GM23338 (cell line): ENCODE results near the gene DNAJC22. TPM values are rescaled to one million over a fixed set of nuclear protein-coding genes. Genes with fewer than 3 reads are reported as not detected.

ENCODE experiments used
- ATAC-seq: fragments of 200-7000 bp; cut with Tn5 transposase; 3 replicates; pipeline ENCODE4 v1.9.1; 2020
- DNase-seq: peaks from one replicate; pipeline ENCODE4 v3.0.0-alpha.2; 2015; ENCODE audit warnings: low spot score
- H2AFZ ChIP-seq: fragments of 200-600 bp; sonication (generic); 2 replicates; pipeline ENCODE4 v1.8.0; 2016; ENCODE audit warnings: antibody characterized with exemption, mild to moderate bottlenecking, moderate library complexity
- H3F3A ChIP-seq: fragments of 200-600 bp; sonication (generic); replicated peaks from 2 replicates; pipeline ENCODE4 v1.8.0; 2017; ENCODE audit warnings: antibody characterized with exemption, mixed run types, low read depth
- H3K27ac ChIP-seq: fragments of 200-600 bp; sonication (generic); 2 replicates; pipeline ENCODE4 v1.6.1; 2016; ENCODE audit warnings: low read depth
- H3K27me3 ChIP-seq: fragments of 200-600 bp; sonication (generic); 2 replicates; pipeline ENCODE4 v1.8.0; 2016; ENCODE audit warnings: mild to moderate bottlenecking, mixed run types, moderate library complexity; ENCODE audit not compliant: insufficient read depth
- H3K36me3 ChIP-seq: fragments of 200-600 bp; sonication (generic); 2 replicates; pipeline ENCODE4 v1.8.0; 2016; ENCODE audit warnings: mild to moderate bottlenecking; ENCODE audit not compliant: insufficient read depth
- H3K4me1 ChIP-seq: fragments of 200-600 bp; sonication (generic); 2 replicates; pipeline ENCODE4 v1.8.0; 2016; ENCODE audit warnings: mild to moderate bottlenecking, moderate library complexity; ENCODE audit not compliant: insufficient read depth
- H3K4me2 ChIP-seq: fragments of 200-600 bp; sonication (generic); 2 replicates; pipeline ENCODE4 v1.7.1; 2017; ENCODE audit warnings: mixed run types
- H3K4me3 ChIP-seq: fragments of 200-600 bp; sonication (generic); 2 replicates; pipeline ENCODE4 v1.6.1; 2016; ENCODE audit warnings: mixed run types
- H3K79me2 ChIP-seq: fragments of 200-600 bp; sonication (generic); replicated peaks from 2 replicates; pipeline ENCODE4 v1.8.0; 2017; ENCODE audit warnings: mild to moderate bottlenecking; ENCODE audit not compliant: insufficient read depth
- H3K9me2 ChIP-seq: fragments of 200-600 bp; sonication (generic); 2 replicates; pipeline ENCODE4 v1.8.0; 2017; ENCODE audit not compliant: insufficient read depth
- H4K20me1 ChIP-seq: fragments of 200-600 bp; sonication (generic); replicated peaks from 2 replicates; pipeline ENCODE4 v1.8.0; 2017; ENCODE audit warnings: mild to moderate bottlenecking; ENCODE audit not compliant: insufficient read depth
- H3K27ac Mint-ChIP-seq: 2 replicates; pipeline ENCODE4 v1.8.0; 2020; ENCODE audit warnings: inconsistent platforms, mild to moderate bottlenecking, moderate library complexity, mixed read lengths
- H3K27me3 Mint-ChIP-seq: 3 replicates; pipeline ENCODE4 v1.8.0; 2022; ENCODE audit warnings: low read depth, mild to moderate bottlenecking, moderate library complexity, mixed read lengths, inconsistent platforms; ENCODE audit not compliant: insufficient read depth, poor library complexity
- H3K36me3 Mint-ChIP-seq: 3 replicates; pipeline ENCODE4 v1.8.0; 2021; ENCODE audit warnings: low read depth, mild to moderate bottlenecking, inconsistent platforms, moderate library complexity, mixed read lengths
- H3K4me1 Mint-ChIP-seq: 3 replicates; pipeline ENCODE4 v1.8.0; 2020; ENCODE audit warnings: mild to moderate bottlenecking, inconsistent platforms, mixed read lengths
- H3K4me3 Mint-ChIP-seq: 3 replicates; pipeline ENCODE4 v1.8.0; 2021; ENCODE audit warnings: moderate library complexity, mild to moderate bottlenecking, inconsistent platforms, mixed read lengths
- H3K9me3 Mint-ChIP-seq: 3 replicates; pipeline ENCODE4 v1.8.0; 2020; ENCODE audit warnings: moderate library complexity, mild to moderate bottlenecking, inconsistent platforms, mixed read lengths
- CREB1 ChIP-seq: fragments of 250-450 bp; sonication (Bioruptor Pico); IDR thresholded peaks from 2 replicates; pipeline ENCODE4 v1.5.0; 2020; ENCODE audit warnings: low read depth, mild to moderate bottlenecking, moderate library complexity
- JUNB ChIP-seq: IDR thresholded peaks from one replicate; pipeline ENCODE4 v1.6.1; 2016; ENCODE audit warnings: antibody characterized with exemption; ENCODE audit not compliant: unreplicated experiment
- ZNF114 ChIP-seq: fragments of 250-450 bp; sonication (Bioruptor Pico); IDR thresholded peaks from 2 replicates; pipeline ENCODE4 v1.5.0; 2020; ENCODE audit warnings: mild to moderate bottlenecking, moderate library complexity
- polyA plus RNA-seq: library from polyadenylated mRNA; unstranded; fragments of >200 nt; fragmentation: Nextera tagmentation; extraction: Ambion mirVana; gene quantifications from 2 replicates; pipeline ENCODE4 v1.2.1, GENCODE V29; 2016
- total RNA-seq: library from RNA; depleted of rRNA; stranded (reverse); fragments of >200 nt; shearing (Covaris generic); gene quantifications from 2 replicates; pipeline ENCODE4 v1.2.3, GENCODE V29; 2014
- TF ChIP-seq, protein P1 (sequence below): fragments of 250-450 bp; sonication (Bioruptor Pico); IDR thresholded peaks from 2 replicates; pipeline ENCODE4 v1.5.0; 2020; ENCODE audit warnings: mild to moderate bottlenecking, moderate library complexity
- TF ChIP-seq, protein P2 (sequence below), 2 experiments: fragments of 200-600 bp in 1 of 2; sonication (generic) in 1 of 2; conservative IDR thresholded peaks; 2 replicates each; pipeline versions ENCODE4 v1.5.1 to v1.6.1; 2016 to 2017; ENCODE audit warnings: antibody characterized with exemption in 2 of 2, low read depth in 2 of 2, mild to moderate bottlenecking in 2 of 2, moderate library complexity in 1 of 2

The DNAJC22 gene
- total and polyA plus RNA-seq, 2 experiments from 2014 or later: 0.10 TPM; not detected in 1

DNA sequence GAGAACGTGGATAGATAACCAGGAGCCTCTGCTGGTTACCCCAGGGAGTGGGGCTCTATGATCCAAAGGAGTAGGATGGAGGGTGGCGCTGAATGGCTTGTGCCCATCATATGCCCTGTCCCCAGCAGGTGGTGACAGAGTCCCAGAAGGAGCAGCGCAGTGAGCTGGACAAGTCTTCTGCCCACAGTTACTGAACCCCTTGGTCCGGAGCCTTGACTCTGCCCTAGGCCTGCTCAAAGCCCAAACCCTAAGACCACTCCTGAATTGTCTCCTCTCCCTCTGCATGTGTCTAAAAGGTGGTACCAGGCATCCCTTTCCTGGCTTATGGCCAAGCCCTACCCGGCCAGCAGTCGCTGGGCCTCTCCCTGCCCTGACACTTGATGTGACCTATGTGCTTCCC is 48.5 kb upstream of the DNAJC22 start:
- Histone ChIP-seq H3K4me1 (peaks cover 21% of the 10 kb centered on the region), H3K27ac (no peak overlapping the region), H3K27me3 (peaks cover 65% of the 10 kb centered on the region), H3K9me2 (no peaks in the 10 kb centered on the region), H3K79me2 (no peaks in the 10 kb centered on the region), H3K4me3 (no peak overlapping the region; the same call in 1 of the 2 replicates), H2AFZ (no peak overlapping the region), H3K36me3 (no peaks in the 10 kb centered on the region), H4K20me1 (no peaks in the 10 kb centered on the region), H3F3A (peaks cover 9% of the 10 kb centered on the region; the same call in 1 of the 2 replicates), H3K4me2 (no peak overlapping the region)
- Mint-ChIP-seq H3K9me3 (no peaks in the 10 kb centered on the region), H3K27me3 (peaks cover 62% of the 10 kb centered on the region), H3K36me3 (no peaks in the 10 kb centered on the region; the same call in 2 of the 3 replicates), H3K27ac (no peak overlapping the region), H3K4me1 (peaks cover 19% of the 10 kb centered on the region; the same call in 2 of the 3 replicates), H3K4me3 (peak overlapping the region; percentile 63; the same call in 1 of the 3 replicates)
- no peak for DNase-seq
- ATAC-seq: no peak
- no peak for TF ChIP-seq CREB1 (CRISPR knock-in tag)
- no peak for TF ChIP-seq ZNF114 (CRISPR knock-in tag)
- TF ChIP-seq, protein P1, sequence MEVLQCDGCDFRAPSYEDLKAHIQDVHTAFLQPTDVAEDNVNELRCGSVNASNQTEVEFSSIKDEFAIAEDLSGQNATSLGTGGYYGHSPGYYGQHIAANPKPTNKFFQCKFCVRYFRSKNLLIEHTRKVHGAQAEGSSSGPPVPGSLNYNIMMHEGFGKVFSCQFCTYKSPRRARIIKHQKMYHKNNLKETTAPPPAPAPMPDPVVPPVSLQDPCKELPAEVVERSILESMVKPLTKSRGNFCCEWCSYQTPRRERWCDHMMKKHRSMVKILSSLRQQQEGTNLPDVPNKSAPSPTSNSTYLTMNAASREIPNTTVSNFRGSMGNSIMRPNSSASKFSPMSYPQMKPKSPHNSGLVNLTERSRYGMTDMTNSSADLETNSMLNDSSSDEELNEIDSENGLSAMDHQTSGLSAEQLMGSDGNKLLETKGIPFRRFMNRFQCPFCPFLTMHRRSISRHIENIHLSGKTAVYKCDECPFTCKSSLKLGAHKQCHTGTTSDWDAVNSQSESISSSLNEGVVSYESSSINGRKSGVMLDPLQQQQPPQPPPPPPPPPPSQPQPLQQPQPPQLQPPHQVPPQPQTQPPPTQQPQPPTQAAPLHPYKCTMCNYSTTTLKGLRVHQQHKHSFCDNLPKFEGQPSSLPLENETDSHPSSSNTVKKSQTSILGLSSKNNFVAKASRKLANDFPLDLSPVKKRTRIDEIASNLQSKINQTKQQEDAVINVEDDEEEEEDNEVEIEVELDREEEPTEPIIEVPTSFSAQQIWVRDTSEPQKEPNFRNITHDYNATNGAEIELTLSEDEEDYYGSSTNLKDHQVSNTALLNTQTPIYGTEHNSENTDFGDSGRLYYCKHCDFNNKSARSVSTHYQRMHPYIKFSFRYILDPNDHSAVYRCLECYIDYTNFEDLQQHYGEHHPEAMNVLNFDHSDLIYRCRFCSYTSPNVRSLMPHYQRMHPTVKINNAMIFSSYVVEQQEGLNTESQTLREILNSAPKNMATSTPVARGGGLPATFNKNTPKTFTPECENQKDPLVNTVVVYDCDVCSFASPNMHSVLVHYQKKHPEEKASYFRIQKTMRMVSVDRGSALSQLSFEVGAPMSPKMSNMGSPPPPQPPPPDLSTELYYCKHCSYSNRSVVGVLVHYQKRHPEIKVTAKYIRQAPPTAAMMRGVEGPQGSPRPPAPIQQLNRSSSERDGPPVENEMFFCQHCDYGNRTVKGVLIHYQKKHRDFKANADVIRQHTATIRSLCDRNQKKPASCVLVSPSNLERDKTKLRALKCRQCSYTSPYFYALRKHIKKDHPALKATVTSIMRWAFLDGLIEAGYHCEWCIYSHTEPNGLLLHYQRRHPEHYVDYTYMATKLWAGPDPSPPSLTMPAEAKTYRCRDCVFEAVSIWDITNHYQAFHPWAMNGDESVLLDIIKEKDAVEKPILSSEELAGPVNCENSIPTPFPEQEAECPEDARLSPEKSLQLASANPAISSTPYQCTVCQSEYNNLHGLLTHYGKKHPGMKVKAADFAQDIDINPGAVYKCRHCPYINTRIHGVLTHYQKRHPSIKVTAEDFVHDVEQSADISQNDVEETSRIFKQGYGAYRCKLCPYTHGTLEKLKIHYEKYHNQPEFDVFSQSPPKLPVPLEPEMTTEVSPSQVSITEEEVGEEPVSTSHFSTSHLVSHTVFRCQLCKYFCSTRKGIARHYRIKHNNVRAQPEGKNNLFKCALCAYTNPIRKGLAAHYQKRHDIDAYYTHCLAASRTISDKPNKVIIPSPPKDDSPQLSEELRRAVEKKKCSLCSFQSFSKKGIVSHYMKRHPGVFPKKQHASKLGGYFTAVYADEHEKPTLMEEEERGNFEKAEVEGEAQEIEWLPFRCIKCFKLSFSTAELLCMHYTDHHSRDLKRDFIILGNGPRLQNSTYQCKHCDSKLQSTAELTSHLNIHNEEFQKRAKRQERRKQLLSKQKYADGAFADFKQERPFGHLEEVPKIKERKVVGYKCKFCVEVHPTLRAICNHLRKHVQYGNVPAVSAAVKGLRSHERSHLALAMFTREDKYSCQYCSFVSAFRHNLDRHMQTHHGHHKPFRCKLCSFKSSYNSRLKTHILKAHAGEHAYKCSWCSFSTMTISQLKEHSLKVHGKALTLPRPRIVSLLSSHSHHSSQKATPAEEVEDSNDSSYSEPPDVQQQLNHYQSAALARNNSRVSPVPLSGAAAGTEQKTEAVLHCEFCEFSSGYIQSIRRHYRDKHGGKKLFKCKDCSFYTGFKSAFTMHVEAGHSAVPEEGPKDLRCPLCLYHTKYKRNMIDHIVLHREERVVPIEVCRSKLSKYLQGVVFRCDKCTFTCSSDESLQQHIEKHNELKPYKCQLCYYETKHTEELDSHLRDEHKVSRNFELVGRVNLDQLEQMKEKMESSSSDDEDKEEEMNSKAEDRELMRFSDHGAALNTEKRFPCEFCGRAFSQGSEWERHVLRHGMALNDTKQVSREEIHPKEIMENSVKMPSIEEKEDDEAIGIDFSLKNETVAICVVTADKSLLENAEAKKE (CRISPR knock-in tag): no peak
- TF ChIP-seq JUNB: no peak
- TF ChIP-seq, protein P2, sequence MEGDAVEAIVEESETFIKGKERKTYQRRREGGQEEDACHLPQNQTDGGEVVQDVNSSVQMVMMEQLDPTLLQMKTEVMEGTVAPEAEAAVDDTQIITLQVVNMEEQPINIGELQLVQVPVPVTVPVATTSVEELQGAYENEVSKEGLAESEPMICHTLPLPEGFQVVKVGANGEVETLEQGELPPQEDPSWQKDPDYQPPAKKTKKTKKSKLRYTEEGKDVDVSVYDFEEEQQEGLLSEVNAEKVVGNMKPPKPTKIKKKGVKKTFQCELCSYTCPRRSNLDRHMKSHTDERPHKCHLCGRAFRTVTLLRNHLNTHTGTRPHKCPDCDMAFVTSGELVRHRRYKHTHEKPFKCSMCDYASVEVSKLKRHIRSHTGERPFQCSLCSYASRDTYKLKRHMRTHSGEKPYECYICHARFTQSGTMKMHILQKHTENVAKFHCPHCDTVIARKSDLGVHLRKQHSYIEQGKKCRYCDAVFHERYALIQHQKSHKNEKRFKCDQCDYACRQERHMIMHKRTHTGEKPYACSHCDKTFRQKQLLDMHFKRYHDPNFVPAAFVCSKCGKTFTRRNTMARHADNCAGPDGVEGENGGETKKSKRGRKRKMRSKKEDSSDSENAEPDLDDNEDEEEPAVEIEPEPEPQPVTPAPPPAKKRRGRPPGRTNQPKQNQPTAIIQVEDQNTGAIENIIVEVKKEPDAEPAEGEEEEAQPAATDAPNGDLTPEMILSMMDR (conservative IDR thresholded peaks at IDR 0.05; ENCODE audit: low read depth in 2 of 2): peak in 1 of 2 experiments; percentile 15; a peak in 1 of 4 replicates
